Measurements from ENCODE around the gene UGT1A10.
"Not testable (repeated sequence)": the region's sequence is repeated elsewhere in the genome, so short reads cannot be mapped to it uniquely, and the experiment has no call there.

Gene UGT1A10

GRCh38 chr2:233746475-233747282 is 110.4 kb downstream of the UGT1A10 start:
- TF ChIP-seq CTCF (IDR thresholded peaks at IDR 0.05; ENCODE audit: low read depth, low read length, missing control alignments): no peak
- no peak for DNase-seq (ENCODE audit: low read depth)
- no peak overlapping the region for H3K4me3 ChIP-seq (ENCODE audit: low read depth, low read length)
- in situ Hi-C loops (cut with HindIII; ENCODE audit: low sequenced_read_pairs): no loop called here

DNA sequence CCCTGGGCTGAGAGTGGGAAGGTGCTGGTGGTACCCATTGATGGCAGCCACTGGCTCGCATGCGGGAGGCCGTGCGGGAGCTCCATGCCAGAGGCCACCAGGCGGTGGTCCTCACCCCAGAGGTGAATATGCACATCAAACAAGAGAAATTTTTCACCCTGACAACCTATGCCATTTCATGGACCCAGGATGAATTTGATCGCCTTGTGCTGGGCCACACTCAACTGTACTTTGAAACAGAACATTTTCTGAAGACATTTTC is 111.0 kb downstream of the UGT1A10 start:
- no peak for TF ChIP-seq CTCF (IDR thresholded peaks at IDR 0.05; ENCODE audit: low read depth, low read length, missing control alignments)
- no peak overlapping the region for H3K4me3 ChIP-seq (ENCODE audit: low read depth, low read length)
- no peak for DNase-seq (ENCODE audit: low read depth)
- in situ Hi-C loops (cut with HindIII; ENCODE audit: low sequenced_read_pairs): no loop called here

DNA sequence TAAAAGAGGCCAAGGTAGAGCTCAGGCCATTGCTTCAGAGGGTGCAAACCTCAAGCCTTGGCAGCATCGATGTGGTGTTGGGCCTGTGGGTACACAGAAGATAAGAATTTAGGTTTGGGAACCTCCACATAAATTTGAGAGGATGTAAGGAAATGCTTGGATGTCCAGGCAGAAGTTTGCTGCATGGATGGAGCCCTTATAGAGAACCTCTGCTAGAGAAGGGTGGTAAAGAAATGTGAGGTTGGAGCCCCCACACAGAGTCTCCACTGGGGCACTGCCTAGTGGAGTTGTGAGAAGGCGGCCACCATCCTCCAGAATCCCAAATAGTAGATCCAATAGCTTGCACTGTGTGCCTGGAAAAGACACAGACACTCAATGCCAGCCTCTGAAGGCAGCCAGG is 114.4 kb downstream of the UGT1A10 start:
- H3K4me3 ChIP-seq (ENCODE audit: low read depth, low read length); in situ Hi-C loops (cut with HindIII; ENCODE audit: low sequenced_read_pairs); DNase-seq (ENCODE audit: low read depth): not testable (repeated sequence)

- DNase-seq (ENCODE audit: low read depth); H3K4me3 ChIP-seq (ENCODE audit: low read depth, low read length); in situ Hi-C loops (cut with HindIII; ENCODE audit: low sequenced_read_pairs): not testable (repeated sequence)
Observed at GRCh38 chr2:233751212-233752009, 115.2 kb downstream of the UGT1A10 start.

DNA sequence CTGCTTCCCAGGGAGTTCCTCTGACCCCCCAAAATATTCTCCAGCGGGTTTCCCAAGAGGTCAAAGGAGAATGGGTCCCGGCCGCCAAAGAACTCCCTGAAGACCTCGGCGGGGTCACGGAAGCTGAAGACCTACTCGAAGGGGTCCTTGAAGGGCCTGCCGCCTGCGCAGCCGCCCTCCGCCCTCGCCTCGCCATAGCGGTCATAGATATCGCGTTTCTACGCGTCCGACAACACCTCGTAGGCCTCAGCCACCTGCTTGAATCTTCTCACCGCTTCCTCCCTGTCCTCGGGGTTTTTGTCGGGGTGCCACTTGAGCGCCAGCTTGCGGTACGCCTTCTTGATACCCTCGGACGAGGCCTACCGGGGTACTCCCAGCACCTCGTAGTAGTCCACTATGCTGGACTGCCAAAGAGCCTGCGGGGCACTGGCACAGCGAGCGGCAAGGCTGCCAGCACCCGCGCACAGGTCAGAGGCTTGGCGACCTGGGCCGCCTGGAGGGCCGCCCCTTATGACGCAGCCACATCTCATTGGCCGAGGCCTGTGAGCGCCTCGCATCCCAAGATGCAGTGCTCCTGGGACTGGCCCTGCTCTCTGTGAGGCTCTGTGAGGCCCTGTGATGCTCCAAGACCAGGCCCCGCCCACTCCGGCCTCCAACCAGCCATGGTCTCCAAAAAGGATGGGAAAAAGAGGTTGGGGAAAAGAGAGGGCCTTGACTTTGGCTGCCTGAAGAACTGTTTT is 118.8 kb downstream of the UGT1A10 start:
- in situ Hi-C loops (cut with HindIII; ENCODE audit: low sequenced_read_pairs): no loop called here

GRCh38 chr2:233756429-233757081 is 120.3 kb downstream of the UGT1A10 start:
- TF ChIP-seq CTCF (IDR thresholded peaks at IDR 0.05; ENCODE audit: low read depth, low read length, missing control alignments): no peak
- in situ Hi-C loops (cut with HindIII; ENCODE audit: low sequenced_read_pairs): no loop called here
- no peak overlapping the region for H3K4me3 ChIP-seq (ENCODE audit: low read depth, low read length)
- DNase-seq (ENCODE audit: low read depth): no peak

More for the DNA sequence above, 118.8 kb downstream of the UGT1A10 start:
- TF ChIP-seq CTCF (IDR thresholded peaks at IDR 0.05; ENCODE audit: low read depth, low read length, missing control alignments): no peak
- H3K4me3 ChIP-seq (ENCODE audit: low read depth, low read length): no peak overlapping the region
- no peak for DNase-seq (ENCODE audit: low read depth)

- in situ Hi-C loops (cut with HindIII; ENCODE audit: low sequenced_read_pairs): no loop called here
- DNase-seq (ENCODE audit: low read depth): no peak
- H3K4me3 ChIP-seq (ENCODE audit: low read depth, low read length): no peak overlapping the region
- TF ChIP-seq CTCF (IDR thresholded peaks at IDR 0.05; ENCODE audit: low read depth, low read length, missing control alignments): no peak
Observed at GRCh38 chr2:233758141-233758540, 121.9 kb downstream of the UGT1A10 start.
